ENCODE data around the gene CHCHD5. TPM values are rescaled to one million over a fixed set of nuclear protein-coding genes. Genes with fewer than 3 reads are reported as not detected.

CHCHD5 gene
- total and polyA plus RNA-seq, 2 of the 8 experiments (the other 6 are each of a cell fraction or from before 2014, with no cell fraction given), result 27.2 to 71.5 TPM

DNA sequence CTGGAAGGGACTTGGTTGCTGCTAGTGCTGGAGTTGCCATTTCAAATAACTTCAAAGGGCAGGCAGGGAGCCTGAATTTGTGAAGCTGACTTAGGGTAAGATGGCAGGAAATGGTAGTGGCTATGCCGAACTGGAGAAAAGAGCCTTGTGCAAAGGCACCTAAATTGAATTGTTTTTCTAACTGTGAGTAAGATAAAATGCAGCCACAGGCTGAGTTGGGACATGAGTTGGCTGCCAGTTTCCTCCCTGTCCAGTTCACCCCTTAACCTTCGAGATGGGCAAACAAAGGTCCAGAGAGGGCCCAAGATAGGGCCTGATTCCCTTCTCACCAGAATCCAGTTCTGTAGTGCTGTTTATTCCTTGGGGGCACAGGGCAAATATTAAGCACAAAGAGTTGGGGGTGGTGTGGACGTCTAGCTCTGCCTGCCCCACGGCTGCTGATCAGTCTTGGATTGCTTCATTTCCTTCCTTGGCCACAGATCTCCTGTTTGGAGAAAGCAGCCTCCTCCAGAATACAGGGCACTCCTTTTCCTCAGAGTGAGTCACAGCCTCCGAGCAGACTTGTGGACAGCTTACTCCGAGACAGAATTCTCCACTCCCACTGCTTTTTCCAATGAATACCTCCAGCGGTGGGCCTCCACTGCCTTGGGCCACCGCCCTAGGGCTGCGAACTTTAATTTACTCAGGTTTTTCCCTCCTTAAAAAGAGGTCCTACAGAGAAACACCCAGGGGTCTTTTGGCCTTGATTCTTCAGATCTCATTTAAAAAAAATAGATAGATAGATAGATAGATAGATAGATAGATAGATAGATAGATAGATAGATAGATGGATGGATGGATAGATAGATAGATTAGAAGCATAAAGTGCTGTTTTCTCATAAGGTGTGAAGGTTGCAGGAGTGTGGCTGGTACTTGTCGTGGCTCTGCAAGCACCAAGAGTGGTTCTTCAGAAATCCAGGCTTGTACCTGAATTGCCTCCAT is 42.9 kb downstream of the CHCHD5 start (continued):
- TF ChIP-seq TCF12 (IDR thresholded peaks at IDR 0.05; ENCODE audit: low read depth, low read length) (no peak), KDM5A (IDR thresholded peaks at IDR 0.05; ENCODE audit: low read length) (no peak), RFX5 (IDR thresholded peaks at IDR 0.05; ENCODE audit: borderline replicate concordance, low read depth, low read length) (no peak), GABPA (IDR thresholded peaks at IDR 0.05; ENCODE audit: borderline replicate concordance, insufficient read depth, low read length) (no peak), TBP (IDR thresholded peaks at IDR 0.05; ENCODE audit: low read depth, low read length) (no peak), SP4 (IDR thresholded peaks at IDR 0.05; ENCODE audit: low read length) (no peak), POLR2A (IDR thresholded peaks at IDR 0.05; ENCODE audit: control extremely low read depth in 1 of 2, low read depth in 2 of 2, low read length in 2 of 2) (no peak)

All from H1 (cell line).